NCI-H2227 (cell line): ENCODE results near the gene IL1R2.

Experiments
- DNase-seq: peaks from one replicate; lab custom pipeline; 2025; ENCODE audit not compliant: unreplicated experiment; lab: John Stamatoyannopoulos, UW

Gene IL1R2, protein sequence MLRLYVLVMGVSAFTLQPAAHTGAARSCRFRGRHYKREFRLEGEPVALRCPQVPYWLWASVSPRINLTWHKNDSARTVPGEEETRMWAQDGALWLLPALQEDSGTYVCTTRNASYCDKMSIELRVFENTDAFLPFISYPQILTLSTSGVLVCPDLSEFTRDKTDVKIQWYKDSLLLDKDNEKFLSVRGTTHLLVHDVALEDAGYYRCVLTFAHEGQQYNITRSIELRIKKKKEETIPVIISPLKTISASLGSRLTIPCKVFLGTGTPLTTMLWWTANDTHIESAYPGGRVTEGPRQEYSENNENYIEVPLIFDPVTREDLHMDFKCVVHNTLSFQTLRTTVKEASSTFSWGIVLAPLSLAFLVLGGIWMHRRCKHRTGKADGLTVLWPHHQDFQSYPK

DNA sequence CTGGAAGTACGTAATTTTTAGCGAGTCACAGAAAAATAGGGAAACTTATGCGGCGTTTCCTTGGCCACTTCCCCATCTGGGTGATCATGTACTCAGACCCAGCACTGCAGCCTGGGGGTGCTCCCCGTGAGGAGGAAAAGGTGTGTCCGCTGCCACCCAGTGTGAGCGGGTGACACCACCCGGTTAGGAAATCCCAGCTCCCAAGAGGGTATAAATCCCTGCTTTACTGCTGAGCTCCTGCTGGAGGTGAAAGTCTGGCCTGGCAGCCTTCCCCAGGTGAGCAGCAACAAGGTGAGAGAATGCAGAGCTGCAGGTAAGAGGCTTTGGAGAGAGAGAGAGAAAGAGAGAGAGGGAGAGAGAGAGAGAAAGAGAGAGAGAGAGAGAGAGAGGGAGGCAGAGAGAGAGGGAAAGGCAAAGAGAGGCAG is at the start of gene IL1R2:
TSS of gene IL1R2 (plus strand) at position 240 of the 425 bp plus-strand sequence. CDS start 16,616 bp downstream, outside the sequence.
- DNase-seq, result no peak

DNA sequence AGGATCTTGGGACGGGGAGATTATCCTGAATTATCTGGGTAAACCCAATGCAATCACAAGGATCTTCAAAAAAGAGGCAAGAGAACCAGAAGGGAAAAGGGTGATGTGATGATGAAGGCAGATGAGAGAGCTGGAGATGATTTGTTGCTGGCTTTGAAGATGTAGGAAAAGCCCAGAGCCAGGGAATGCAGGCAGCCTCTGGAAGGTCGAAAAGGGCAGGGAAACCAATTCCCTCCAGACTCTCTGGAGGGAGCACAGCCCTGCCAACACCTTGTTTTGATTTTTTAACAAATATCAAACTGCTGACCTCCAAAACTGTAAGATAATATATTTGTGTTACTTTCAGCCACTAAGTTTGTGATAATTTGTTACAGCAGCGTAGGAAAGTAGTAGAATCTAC is 48.9 kb upstream of the IL1R2 start:
- no peak for DNase-seq

DNA sequence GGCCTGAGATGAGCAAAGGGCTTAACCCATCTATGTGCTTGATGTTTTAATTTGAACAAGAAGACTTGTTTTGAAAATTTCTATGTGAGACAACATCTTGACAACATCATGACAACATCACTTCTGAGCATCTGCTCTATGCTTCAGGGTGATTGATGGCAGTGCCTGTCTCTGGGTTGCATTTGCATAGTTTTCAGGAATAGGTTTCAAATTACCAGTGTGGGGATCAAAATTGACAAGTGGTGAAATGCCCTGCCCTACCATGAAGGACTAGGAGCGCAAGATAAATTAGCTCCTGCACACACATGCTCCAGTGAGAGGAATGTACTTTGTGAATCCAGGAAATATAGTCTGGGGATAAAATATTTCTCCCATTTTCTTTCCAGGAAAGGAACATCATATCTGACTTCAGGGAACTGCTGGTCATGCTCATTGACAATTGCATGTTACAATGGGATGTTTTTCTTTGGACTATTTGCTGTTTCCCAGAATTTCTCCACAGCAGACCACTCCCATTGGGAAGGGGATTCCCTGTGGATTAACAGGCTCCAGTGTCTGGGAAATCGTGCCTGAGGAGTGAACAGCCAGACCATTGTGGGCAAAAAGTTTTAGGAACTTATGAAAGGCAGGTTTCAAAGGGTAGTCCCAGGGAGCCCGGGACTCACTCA is 45.3 kb upstream of the IL1R2 start:
- no peak for DNase-seq

DNA sequence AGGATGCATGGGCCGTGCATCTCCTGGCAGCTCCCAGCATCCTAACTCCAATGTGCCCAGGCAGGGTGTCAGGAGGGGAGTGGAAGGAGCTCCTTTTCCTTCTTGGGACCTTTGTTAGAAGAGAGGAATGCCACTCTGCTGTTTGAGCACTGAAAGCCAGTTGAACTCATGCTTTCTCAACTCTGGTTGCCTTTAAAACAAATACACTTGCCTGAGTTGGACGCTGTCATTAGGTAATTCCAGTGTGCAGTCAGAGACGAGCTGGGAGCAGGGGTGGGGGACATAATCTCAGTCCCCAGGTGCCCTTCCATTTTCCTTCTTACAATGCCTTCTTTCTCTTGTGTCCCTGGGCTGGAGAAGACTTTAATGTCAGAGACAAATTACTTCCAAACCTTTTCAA is 44.4 kb upstream of the IL1R2 start:
- DNase-seq, result no peak

DNA sequence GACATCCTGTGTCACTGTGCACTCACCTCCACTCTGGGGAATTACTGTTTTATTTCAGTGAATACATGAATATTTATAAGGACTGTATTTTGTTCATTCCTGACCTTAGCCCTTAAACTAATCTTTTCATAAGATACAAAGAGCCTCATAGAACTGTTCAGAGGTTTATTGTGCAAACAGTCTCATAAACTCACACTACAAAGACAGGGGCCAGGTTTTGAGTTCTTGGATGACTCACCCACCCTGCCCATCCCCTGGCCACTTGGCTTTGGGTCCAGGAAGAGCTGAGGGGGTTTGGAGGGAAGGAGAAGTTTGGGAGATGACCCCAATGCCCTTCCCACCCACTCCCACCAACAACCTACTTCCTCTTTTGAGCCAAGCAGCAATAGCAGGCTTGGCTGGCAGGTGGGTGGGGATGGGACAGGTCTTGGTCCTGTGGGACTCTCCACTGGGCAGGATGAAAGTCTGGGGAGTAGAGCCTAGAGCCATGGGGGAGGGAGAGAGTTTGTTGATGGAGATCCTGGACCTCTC is 43.1 kb upstream of the IL1R2 start:
- DNase-seq, result no peak

DNA sequence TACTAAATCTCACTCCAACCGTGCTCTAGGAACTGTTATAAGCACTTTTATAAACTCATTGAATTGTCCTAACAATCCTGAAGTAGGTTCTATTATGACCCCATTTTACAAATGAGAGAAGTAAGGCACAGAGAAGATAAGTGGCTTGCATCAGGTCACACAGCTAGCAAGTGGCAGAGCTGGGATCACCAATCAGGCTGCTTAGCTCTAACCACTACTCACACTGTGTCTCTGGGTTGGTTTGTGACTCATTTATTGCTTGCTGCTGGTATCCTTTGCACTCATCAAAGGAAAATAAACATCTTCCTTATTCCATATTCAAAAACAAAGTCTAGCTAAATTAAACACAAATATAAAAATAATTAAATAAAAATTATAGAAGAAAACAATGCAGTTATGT is 42.5 kb upstream of the IL1R2 start:
- DNase-seq, result no peak

DNA sequence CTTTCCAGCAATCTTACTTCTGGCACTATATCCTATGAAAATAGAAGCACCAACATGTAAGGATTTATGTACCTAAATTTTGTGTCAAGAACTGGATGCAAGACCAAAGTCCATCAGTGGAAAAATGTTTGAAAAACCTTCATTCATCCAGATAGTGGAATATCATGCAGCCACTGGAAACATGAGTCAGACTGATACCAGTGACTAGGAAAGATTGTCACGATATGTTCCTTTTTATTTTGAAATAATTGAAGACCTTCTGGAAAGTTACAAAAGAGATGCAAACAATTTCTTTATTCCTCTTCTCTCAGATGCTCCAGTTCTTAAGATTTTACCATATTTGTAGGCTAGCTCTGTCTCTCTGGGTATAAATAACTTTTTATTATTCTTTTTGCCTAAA is 40.5 kb upstream of the IL1R2 start:
- DNase-seq, result no peak

DNA sequence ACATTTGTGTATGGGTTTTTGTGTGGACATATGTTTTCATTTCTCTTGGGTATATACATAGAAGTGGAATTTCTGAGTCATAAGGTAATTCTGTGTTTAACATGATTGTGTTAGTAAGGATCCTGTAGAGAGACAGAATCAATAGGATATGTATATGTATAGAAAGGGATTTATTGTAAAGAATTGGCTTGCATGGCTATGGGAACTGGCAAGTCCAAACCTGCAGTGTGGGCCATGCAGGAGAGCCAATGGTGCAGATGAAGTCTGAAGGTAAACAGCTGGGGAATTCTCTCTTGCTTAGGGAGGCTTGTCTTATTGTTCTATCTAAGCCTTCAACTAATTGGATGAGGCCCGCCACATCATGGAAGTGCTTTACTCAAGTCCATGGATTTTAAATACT is 39.2 kb upstream of the IL1R2 start:
- no peak for DNase-seq

DNA sequence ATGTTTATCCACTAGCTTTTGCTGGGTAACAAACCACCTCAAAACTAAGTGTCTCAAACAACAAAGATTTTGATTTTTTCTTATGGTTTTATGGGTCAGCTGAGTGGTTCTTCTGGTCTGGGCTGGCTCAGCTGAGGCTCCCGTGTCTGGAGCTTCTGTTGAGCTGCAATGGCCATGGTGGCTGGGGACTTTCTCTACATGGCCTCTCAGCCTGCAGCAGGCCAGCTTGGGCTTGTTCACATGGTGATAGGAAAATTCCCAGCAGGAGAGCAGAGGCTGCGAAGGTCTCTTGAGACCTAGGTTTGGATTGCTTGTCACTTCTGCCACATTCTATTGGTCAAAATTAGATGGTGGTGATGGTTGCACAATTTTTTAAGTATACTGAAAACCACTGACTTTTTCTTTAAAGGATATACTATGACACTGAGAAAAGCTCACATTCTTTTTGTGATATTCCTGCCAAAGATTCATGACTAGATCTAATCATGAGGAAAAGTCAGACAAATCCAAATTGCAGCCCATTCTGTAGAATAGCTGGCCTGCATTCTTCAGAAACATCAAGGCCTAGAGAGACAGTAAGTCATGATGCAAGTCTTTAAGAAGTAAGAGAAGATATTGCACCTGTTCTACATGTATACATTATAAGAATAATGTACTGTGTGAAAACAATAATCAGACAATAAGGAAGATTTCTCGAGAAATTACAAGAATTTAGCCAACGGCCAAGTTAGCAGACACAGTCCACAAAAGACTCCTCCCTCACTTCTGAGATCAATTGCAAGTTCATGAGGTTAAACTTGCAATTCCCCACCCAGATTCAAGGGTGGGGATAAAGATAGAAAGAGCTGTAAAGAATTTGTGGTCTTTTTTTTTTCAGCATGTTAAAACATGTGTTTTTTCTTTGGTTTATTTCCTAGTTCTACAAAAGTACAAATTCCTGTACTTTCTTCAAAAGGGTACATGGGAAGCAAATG is 35.0 kb upstream of the IL1R2 start:
- no peak for DNase-seq

DNA sequence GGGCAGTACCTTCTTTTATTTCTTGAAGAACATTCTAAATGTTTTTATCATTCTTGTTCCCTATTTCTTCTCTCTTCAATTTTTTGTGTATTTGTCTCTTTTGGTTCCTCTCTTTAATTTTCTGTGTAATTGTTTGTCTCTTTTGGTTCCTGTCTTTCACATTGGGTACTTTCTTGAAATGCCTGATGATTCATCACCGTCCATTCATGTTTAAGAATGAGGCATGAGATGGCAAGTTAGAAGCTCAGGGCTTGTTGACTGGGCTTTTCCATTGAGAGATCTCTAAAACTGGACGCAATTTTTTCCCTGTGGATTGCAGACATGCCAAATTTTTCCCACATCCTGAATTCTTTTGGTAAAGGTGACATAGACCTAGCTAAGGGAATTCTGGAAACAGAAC is 33.7 kb upstream of the IL1R2 start:
- DNase-seq, result no peak

DNA sequence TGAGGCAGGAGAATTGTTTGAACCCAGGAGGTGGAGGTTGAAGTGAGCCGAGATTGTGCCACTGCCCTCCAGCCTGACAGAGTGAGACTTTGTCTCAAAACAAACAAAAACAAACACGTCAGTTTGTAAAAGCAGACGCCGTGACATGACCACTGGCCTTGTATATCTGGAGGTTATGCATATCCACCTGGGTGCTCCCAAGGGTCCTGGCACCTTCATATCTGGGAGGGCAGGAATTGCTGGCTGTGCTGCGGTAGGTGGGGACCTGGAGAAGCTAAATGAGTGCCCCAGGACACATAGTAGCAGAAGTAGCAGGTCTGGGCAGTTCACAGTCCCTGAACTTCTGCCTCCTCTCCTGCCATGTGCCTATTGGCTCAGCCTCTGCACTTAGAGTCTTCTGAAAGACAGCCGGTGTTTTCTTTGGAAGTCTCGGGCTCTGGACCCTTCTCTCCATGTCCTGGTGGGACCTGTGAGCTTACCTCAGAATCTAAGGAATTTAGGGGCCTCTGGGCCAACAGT is 30.9 kb upstream of the IL1R2 start:
- DNase-seq, result no peak

DNA sequence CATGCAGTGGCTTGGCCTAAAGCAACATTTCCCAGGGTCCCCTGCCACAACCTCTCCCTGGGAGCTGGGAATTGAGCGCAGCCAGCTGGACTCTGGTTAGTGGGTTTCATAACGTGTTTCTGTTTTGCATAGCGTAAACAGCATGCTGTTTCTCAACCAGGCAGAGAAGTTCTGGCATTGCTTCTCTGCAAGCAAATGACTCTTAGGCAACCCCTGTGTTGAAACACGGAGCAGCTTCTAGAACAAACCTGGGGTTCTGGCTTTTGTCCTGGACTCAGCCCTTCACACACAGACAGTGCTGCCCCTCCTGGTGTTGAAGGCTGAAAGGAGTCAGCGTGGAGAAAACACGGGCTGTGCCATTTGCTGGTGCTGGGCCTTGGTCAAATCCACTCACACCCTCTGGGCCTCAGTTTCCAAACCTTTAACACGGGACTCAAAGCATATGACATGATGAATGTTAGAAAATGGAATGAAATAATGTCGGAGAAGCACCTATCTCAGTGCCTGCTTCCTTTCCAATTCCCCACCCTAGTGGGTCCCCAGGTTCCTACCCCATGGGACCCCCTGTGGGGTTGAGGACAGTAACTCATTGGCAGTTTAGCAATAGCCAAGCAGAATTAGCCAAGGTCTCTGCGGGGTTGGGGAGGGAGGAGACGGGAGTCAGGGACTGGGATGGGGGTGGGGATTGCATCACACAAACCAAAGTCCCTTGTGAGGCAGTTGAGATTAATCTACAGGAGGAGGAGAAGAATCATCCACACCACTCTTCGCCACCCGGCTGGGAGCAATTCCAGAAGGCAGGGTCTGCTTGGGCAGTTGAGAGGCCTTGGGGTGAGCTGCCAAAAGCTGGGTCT is 30.2 kb upstream of the IL1R2 start:
- no peak for DNase-seq

DNA sequence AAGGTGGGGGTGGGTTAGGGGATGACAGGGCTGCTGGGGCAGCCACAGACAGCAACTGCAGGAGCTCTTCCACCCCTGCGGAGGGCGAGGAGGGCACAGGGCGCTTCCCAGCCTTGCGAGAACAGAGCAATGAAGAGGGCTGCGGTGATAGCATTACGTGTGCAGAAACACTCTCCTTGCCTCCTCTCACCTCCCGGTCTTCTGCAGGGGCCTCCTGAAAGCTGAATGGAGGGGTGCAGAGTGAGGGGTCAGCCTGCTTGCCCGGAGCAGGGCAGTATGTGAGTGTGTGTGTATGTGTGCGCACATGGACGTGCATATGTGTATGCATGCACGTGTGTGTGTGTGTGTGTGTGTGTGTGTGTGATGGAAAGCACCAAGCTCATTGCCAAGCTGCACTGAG is 29.5 kb upstream of the IL1R2 start:
- DNase-seq, result no peak

DNA sequence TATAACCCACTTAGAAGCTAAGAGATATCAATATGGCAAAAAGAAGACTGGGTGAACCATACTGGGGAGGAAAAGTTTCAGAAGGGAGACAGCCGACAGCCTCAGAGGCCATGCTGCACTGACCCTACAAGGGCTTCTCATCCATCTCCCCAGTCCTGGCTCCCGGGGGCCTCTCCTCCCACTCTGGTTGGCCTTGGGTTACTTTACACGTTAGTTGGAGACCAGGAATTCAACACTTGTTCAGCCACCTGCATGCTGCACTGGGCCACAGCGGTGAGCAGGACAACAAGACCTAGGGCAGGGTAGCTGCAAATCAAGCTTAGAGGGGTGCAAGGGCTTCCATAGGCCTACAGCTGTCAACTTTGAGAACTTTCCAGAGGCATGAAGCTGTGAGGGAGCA is 28.6 kb upstream of the IL1R2 start:
- no peak for DNase-seq

DNA sequence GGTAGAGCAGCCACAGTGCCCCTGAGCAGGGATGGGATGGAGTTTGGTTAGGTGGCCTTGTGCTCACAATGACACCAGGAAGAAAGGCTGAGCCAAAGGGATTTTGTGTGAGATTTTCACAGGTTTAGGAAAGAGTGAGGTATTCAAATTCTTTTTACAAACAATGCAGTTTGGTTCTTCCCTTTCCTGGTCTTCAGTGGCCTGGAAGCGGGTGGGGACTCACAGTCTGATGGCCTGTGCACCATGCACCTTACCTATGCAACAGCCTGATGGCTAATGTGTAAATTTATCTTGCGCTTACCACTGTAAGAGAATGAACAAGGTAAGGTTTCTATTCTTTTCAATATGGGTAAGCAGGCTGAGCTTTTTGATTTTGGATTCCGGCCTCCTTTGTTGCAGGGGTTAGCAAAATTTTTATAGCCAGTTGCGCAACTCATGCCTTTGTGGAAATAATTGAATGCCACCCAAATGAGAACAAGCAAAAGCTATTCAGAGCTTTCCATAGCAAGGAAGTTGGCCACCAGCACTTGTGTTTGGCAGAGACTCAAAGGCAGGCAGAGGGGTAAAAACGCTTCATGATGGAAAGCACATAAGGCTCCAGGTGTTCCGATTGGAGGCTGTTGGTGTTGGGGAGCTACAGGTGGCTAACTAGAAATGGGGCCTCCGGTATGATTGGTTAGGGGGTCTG is 23.8 kb upstream of the IL1R2 start:
- DNase-seq, result no peak

DNA sequence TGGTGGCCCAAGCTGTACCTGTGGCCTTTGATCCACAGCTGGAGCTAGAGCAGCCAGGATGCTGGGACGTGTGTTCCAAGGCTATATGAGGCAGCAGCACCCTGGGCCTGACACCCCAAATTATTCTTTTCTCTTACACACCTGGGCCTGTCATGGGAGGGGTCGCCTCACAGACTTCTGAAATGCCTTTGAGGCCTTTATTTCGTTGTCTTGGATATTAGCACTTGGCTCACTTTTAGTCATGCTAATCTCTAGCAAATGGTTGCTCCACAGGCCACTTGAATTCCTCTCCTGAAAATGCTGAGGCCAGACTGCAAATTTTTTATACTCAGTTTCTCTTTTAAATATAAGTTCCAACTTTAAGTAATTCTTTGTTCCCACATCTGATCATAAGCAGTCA is 22.0 kb upstream of the IL1R2 start:
- DNase-seq, result no peak

DNA sequence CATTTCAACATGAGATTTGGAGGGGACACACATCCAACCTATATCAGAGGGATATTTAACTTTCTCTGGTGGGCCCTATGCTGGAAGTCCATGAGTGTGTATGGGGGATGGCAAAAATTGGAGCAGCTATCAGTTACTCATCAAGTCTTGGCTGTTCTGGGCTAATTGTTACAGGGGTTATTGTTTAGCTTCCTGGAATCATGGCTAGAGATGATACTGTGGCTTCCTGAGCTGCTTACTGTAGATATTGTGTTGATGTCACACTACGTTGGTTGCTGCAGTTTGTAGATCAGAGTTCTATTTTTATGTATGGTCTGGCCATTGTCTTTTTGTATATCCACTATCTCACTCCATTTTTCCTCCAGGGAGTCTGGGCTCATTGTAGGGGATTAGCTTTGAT is 20.9 kb upstream of the IL1R2 start:
- no peak for DNase-seq

DNA sequence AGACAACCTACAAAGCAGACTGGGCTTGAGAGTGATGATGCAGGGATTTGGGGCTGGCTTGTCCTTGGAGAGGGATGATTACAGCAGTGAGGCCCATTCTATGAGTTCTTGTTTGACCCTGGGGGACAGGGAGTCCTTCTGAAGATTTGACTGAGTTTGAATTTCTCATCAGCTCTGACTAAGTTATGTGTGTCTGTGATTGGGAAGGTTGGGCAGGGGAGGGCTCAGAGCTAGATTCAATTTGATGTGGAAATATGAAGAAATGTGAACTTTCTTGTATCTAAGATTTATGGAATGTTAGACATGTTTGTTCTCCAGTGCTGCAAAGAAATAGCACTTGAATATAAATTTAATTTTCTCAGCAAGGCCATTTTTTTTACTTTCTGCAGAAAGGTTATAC is 19.9 kb upstream of the IL1R2 start:
- DNase-seq, result no peak

DNA sequence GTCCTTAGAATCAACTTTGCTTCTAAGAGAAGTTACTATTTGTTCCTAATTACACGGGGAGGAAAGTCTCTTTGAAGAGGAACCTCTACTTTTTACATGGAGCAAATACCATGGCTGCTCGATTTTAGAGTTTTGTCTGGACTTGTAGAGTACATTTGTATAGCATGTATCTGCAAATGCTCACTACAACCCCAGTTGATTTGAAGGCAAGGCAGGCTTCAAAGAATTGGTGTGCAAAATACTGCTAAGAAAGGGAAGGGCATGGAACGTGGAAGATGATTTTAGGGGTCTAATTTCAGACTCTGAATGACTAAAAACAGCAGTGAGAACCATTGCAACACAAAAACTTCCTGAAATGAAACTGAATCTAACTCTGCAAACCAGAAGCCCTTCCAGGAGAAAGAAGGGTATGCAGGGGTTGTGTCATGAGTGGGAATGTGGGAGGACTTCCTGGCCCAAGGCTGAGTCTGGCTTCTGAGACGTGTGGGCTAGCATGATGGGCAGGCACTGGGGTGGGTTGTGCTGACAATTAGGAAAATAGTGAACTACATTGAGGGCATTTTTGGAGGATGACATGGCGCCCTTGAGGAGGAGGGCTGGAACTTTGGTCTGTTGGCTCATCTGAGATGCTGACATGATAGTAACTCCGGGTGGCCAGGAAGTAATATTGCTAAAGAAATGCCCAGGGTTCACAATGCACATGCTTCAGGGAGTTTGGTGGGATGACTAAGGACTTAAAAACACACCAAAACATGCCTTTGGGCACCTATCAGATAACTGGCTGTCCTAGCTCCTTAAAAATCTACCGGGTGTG is 18.9 kb upstream of the IL1R2 start:
- DNase-seq, result no peak
